IMR-90 (cell line): ENCODE data around the gene SRGAP2C. TPM values are rescaled to one million over a fixed set of nuclear protein-coding genes. Genes with fewer than 3 reads are reported as not detected.
"Not testable (repeated sequence)": the region's sequence is repeated elsewhere in the genome, so short reads cannot be mapped to it uniquely, and the experiment has no call there.

Source experiments
- ATAC-seq: fragments of 200-7000 bp; cut with Tn5 transposase; 2 replicates; pipeline ENCODE4 v1.9.1; 2020; ENCODE audit warnings: low read depth, mild to moderate bottlenecking, moderate library complexity
- BruUV-seq: library from RNA; stranded (reverse); fragments of 400-500 nt; replicated peaks from 2 replicates; lab custom pipeline; 2021; lab: Mats Ljungman, UMichigan
- CTCF ChIA-PET: fragments of 300-600 bp; formaldehyde crosslinking; extraction: SDS; loops from one replicate; lab custom pipeline; 2021; ENCODE audit warnings: antibody characterized with exemption; lab: Yijun Ruan, JAX
- POLR2A ChIA-PET: fragments of 300-600 bp; sonication (Branson Sonifier 250); formaldehyde crosslinking; loops from one replicate; lab custom pipeline; 2022; ENCODE audit warnings: antibody characterized with exemption; ENCODE audit not compliant: unreplicated experiment; lab: Charles Lee
- DNase-seq: peaks from one replicate; pipeline ENCODE4 v3.0.0; 2013
- H2AFZ ChIP-seq: replicated peaks from 2 replicates; pipeline ENCODE3; 2013; ENCODE audit warnings: low read length, mild to moderate bottlenecking; ENCODE audit not compliant: poor library complexity
- H2AK5ac ChIP-seq: 2 replicates; pipeline ENCODE4 v1.6.1; 2013; ENCODE audit warnings: low read depth, low read length, inconsistent platforms
- H2AK9ac ChIP-seq: replicated peaks from 2 replicates; pipeline ENCODE3; 2013; ENCODE audit warnings: mild to moderate bottlenecking, low read depth, low read length, moderate library complexity; ENCODE audit not compliant: poor library complexity
- H2BK120ac ChIP-seq: 2 replicates; pipeline ENCODE4 v1.6.1; 2013; ENCODE audit warnings: low read depth, low read length, inconsistent platforms
- H2BK15ac ChIP-seq: 3 replicates; pipeline ENCODE4 v1.6.1; 2013; ENCODE audit warnings: low read depth, low read length, inconsistent platforms
- H2BK20ac ChIP-seq: 2 replicates; pipeline ENCODE4 v1.6.1; 2013; ENCODE audit warnings: low read depth, mild to moderate bottlenecking, inconsistent platforms, low read length, moderate library complexity
- H2BK5ac ChIP-seq: 2 replicates; pipeline ENCODE4 v1.6.1; 2013; ENCODE audit warnings: mild to moderate bottlenecking, low read depth, low read length, inconsistent platforms; ENCODE audit not compliant: poor library complexity, severe bottlenecking
- H3K14ac ChIP-seq: replicated peaks from 2 replicates; pipeline ENCODE4 v1.6.1; 2013; ENCODE audit warnings: low read depth, low read length, inconsistent platforms
- H3K18ac ChIP-seq: 2 replicates; pipeline ENCODE4 v1.6.1; 2013; ENCODE audit warnings: low read depth, low read length, control low read depth
- H3K23ac ChIP-seq: 2 replicates; pipeline ENCODE4 v1.6.1; 2013; ENCODE audit warnings: low read depth, low read length, inconsistent platforms
- H3K27ac ChIP-seq: 2 replicates; pipeline ENCODE4 v1.5.1; 2013; ENCODE audit warnings: mild to moderate bottlenecking, control low read depth, low read length; ENCODE audit not compliant: insufficient read depth
- H3K27me3 ChIP-seq: 2 replicates; pipeline ENCODE4 v1.6.1; 2013; ENCODE audit warnings: low read length; ENCODE audit not compliant: control insufficient read depth, insufficient read depth
- H3K36me3 ChIP-seq: 2 replicates; pipeline ENCODE4 v1.6.1; 2013; ENCODE audit warnings: low read length, mixed read lengths; ENCODE audit not compliant: control insufficient read depth, insufficient read depth
- H3K4ac ChIP-seq: 2 replicates; pipeline ENCODE4 v1.6.1; 2013; ENCODE audit warnings: low read depth, low read length, inconsistent platforms
- H3K4me1 ChIP-seq: 2 replicates; pipeline ENCODE4 v1.6.1; 2013; ENCODE audit warnings: low read length, mixed read lengths; ENCODE audit not compliant: control insufficient read depth, insufficient read depth
- H3K4me2 ChIP-seq: 2 replicates; pipeline ENCODE4 v1.6.1; 2013; ENCODE audit warnings: low read depth, mild to moderate bottlenecking, control low read depth, low read length, moderate library complexity
- H3K4me3 ChIP-seq: 2 replicates; pipeline ENCODE4 v1.5.1; 2013; ENCODE audit warnings: low read depth, mild to moderate bottlenecking, control low read depth, low read length, moderate library complexity; ENCODE audit not compliant: insufficient read depth
- H3K56ac ChIP-seq: 2 replicates; pipeline ENCODE4 v1.6.1; 2013; ENCODE audit warnings: low read length, inconsistent platforms; ENCODE audit not compliant: insufficient read depth; ENCODE audit errors: extremely low read depth
- H3K79me1 ChIP-seq, 2 experiments: 2 replicates each; pipeline ENCODE4 v1.6.1; 2013; ENCODE audit warnings: low read length in 2 of 2, inconsistent platforms in 1 of 2, low read depth in 1 of 2
- H3K9ac ChIP-seq: 2 replicates; pipeline ENCODE4 v1.6.1; 2013; ENCODE audit warnings: low read depth, low read length, control low read depth
- H3K9me1 ChIP-seq: 2 replicates; pipeline ENCODE4 v1.6.1; 2013; ENCODE audit warnings: low read length, inconsistent platforms; ENCODE audit not compliant: insufficient read depth
- H3K9me3 ChIP-seq: 2 replicates; pipeline ENCODE4 v1.6.1; 2013; ENCODE audit warnings: low read length; ENCODE audit not compliant: control insufficient read depth, insufficient read depth
- H4K20me1 ChIP-seq: 2 replicates; pipeline ENCODE4 v1.6.1; 2013; ENCODE audit warnings: low read length, inconsistent platforms; ENCODE audit not compliant: insufficient read depth
- H4K5ac ChIP-seq: 2 replicates; pipeline ENCODE4 v1.6.1; 2013; ENCODE audit warnings: mild to moderate bottlenecking, low read depth, low read length, control low read depth
- H4K8ac ChIP-seq, 2 experiments: 2 replicates each; pipeline ENCODE4 v1.6.1; 2013; ENCODE audit warnings: low read depth in 2 of 2, low read length in 2 of 2, control low read depth in 1 of 2, inconsistent platforms in 1 of 2
- H4K91ac ChIP-seq: 2 replicates; pipeline ENCODE4 v1.6.1; 2013; ENCODE audit warnings: low read depth, low read length, inconsistent platforms; ENCODE audit not compliant: insufficient read depth
- WGBS, 2 experiments: methylation state at CpG; one replicate each; pipeline versions ENCODE4 v1.1.5 to v1.1.7; 2013; ENCODE audit warnings: missing lambda C conversion rate in 2 of 2; ENCODE audit not compliant: insufficient read length in 1 of 2; ENCODE audit errors: extremely low coverage in 2 of 2; 5-methylcytosine and 5-hydroxymethylcytosine counted together
- dilution Hi-C: fragments of 300-500 bp; cut with HindIII; formaldehyde crosslinking; loops from one replicate; pipeline ENCODE4 v1.14.3; 2018; ENCODE audit warnings: low sequenced_read_pairs; ENCODE audit not compliant: unreplicated experiment
- in situ Hi-C: fragments of 300-500 bp; cut with MboI; formaldehyde crosslinking; loops from 3 replicates; pipeline ENCODE4 v1.14.3; 2019; ENCODE audit warnings: low sequenced_read_pairs, inconsistent platforms, mixed read lengths
- intact Hi-C: fragments of 100-400 bp; cut with micrococcal nuclease; formaldehyde crosslinking; loops from 2 replicates; pipeline ENCODE4 v1.10.0; 2022
- polyA plus RNA-seq, 3 experiments: library from polyadenylated mRNA; depleted of rRNA; stranded (reverse); fragments of >200 nt; gene quantifications; 2 replicates each; pipeline ENCODE4 v1.2.3, GENCODE V29; 2012; ENCODE audit warnings: low replicate concordance in 1 of 3
- total RNA-seq: library from RNA; depleted of rRNA; stranded (reverse); fragments of >200 nt; gene quantifications from 2 replicates; pipeline ENCODE4 v1.2.3, GENCODE V29; 2012

Gene SRGAP2C
- total and polyA plus RNA-seq, 2 of the 4 experiments (the other 2 are of a cell fraction): 5.6 to 12.7 TPM

DNA sequence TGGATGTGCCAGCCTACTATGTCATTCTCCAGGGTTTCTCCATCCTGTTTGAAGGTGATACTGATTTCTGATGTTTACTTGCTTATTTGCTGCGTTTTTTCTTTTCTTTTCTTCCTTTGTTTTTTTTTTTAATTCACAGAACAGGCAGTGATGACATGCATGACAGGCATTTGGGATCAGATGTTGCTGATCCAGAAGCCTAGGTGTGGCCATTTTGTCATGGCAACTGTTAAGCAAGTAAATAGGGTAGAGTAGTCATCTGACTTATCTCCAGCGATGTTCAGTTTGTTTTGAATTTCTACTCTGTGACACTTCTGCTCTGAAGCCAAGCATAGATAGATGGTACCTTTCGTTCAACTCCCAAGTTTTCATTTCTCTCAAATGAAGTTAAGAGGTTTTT is 181.4 kb downstream of the SRGAP2C start:
- H4K5ac ChIP-seq, H3K23ac ChIP-seq, POLR2A ChIA-PET, H2BK120ac ChIP-seq, CTCF ChIA-PET, H3K56ac ChIP-seq, H4K20me1 ChIP-seq, H3K9ac ChIP-seq, H2AK5ac ChIP-seq, in situ Hi-C loops, BruUV-seq, H3K79me1 ChIP-seq, H3K18ac ChIP-seq, H2AFZ ChIP-seq, H3K9me3 ChIP-seq, H4K91ac ChIP-seq, H3K4me3 ChIP-seq, H2BK5ac ChIP-seq, ATAC-seq, H2BK15ac ChIP-seq, H3K4ac ChIP-seq, H3K4me1 ChIP-seq, H2AK9ac ChIP-seq, H3K36me3 ChIP-seq, H3K27ac ChIP-seq, H3K4me2 ChIP-seq, dilution Hi-C loops, H2BK20ac ChIP-seq, H4K8ac ChIP-seq, H3K9me1 ChIP-seq, H3K14ac ChIP-seq, H3K27me3 ChIP-seq, intact Hi-C loops, DNase-seq: not testable (repeated sequence)
- WGBS, 2 experiments: no CpG with 5 or more reads among the region's 3 CpGs

DNA sequence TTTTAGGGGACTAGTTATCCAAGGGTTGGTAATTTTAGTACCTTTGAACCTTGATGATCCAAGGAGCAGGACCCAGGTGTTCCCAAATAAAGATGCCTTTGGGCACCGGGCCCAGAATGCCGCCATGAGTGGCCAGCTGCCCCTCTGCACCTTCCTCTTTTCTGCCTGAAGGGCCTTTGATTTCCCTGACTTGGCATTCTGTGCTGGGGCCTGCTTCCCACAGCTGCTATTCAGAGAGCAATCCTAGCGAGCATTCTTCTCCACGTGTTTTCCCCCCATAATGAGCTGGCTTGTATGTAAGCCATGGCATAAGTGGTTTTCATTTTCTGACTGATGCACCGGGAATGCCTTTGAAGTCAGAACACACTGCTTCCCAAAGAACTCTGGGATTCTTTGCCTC is 184.1 kb downstream of the SRGAP2C start:
- H3K56ac ChIP-seq, H3K4me2 ChIP-seq, H3K9me3 ChIP-seq, POLR2A ChIA-PET, H3K9ac ChIP-seq, CTCF ChIA-PET, H3K18ac ChIP-seq, H3K27ac ChIP-seq, H3K9me1 ChIP-seq, dilution Hi-C loops, H2BK20ac ChIP-seq, in situ Hi-C loops, H4K5ac ChIP-seq, H4K91ac ChIP-seq, H3K36me3 ChIP-seq, H2AFZ ChIP-seq, BruUV-seq, intact Hi-C loops, H3K4ac ChIP-seq, H4K8ac ChIP-seq, H2BK5ac ChIP-seq, H3K27me3 ChIP-seq, H2BK15ac ChIP-seq, DNase-seq, H2AK9ac ChIP-seq, H3K4me1 ChIP-seq, H3K23ac ChIP-seq, H4K20me1 ChIP-seq, H3K4me3 ChIP-seq, H3K14ac ChIP-seq, H3K79me1 ChIP-seq, H2AK5ac ChIP-seq, H2BK120ac ChIP-seq: not testable (repeated sequence)
- no CpG with 5 or more reads among the region's 5 CpGs for WGBS, 2 experiments
- ATAC-seq: peak; percentile 46; the same call in 1 of the 2 replicates
